ENCODE measurements around the gene VAC14.

Gene VAC14

GRCh38 chr16:70724146-70725023, 76.6 kb downstream of the VAC14 start:
- no peak for DNase-seq

- no peak for DNase-seq
Observed at GRCh38 chr16:70723740-70724145, 77.2 kb downstream of the VAC14 start.

- no peak for DNase-seq
Observed at GRCh38 chr16:70721202-70721963, 79.6 kb downstream of the VAC14 start.

GRCh38 chr16:70720425-70721201, 80.3 kb downstream of the VAC14 start:
- DNase-seq, result no peak

- DNase-seq, result no peak
Observed at GRCh38 chr16:70717065-70717464, 83.9 kb downstream of the VAC14 start.

- no peak for DNase-seq
Observed at GRCh38 chr16:70715860-70716357, 85.0 kb downstream of the VAC14 start.

- no peak for DNase-seq
Observed at GRCh38 chr16:70715055-70715858, 85.7 kb downstream of the VAC14 start.

GRCh38 chr16:70714581-70715054, 86.3 kb downstream of the VAC14 start:
- DNase-seq, result no peak

- no peak for DNase-seq
Observed at GRCh38 chr16:70713824-70714223, 87.1 kb downstream of the VAC14 start.

GRCh38 chr16:70713342-70713741, 87.6 kb downstream of the VAC14 start:
- no peak for DNase-seq

GRCh38 chr16:70712942-70713341, 88.0 kb downstream of the VAC14 start:
- DNase-seq, result no peak

GRCh38 chr16:70712359-70712758, 88.6 kb downstream of the VAC14 start:
- no peak for DNase-seq

- DNase-seq, result no peak
Observed at GRCh38 chr16:70711211-70712031, 89.5 kb downstream of the VAC14 start.

GRCh38 chr16:70710422-70711210, 90.3 kb downstream of the VAC14 start:
- DNase-seq, result no peak

GRCh38 chr16:70709942-70710341, 91.0 kb downstream of the VAC14 start:
- no peak for DNase-seq

GRCh38 chr16:70709457-70709856, 91.5 kb downstream of the VAC14 start:
- no peak for DNase-seq

- no peak for DNase-seq
Observed at GRCh38 chr16:70708366-70709246, 92.4 kb downstream of the VAC14 start.

- DNase-seq, result no peak
Observed at GRCh38 chr16:70706948-70707465, 94.0 kb downstream of the VAC14 start.

GRCh38 chr16:70705056-70705455, 95.9 kb downstream of the VAC14 start:
- no peak for DNase-seq

Measured in central memory CD4-positive, alpha-beta T cell (primary cell).